IMR-90 (cell line): ENCODE measurements around the gene ITGA5. TPM values are rescaled to one million over a fixed set of nuclear protein-coding genes. Genes with fewer than 3 reads are reported as not detected.

Experiments used
- ATAC-seq: fragments of 200-7000 bp; cut with Tn5 transposase; 2 replicates; pipeline ENCODE4 v1.9.1; 2020; ENCODE audit warnings: low read depth, mild to moderate bottlenecking, moderate library complexity
- BruUV-seq: library from RNA; stranded (reverse); fragments of 400-500 nt; replicated peaks from 2 replicates; lab custom pipeline; 2021; lab: Mats Ljungman, UMichigan
- CTCF ChIA-PET: fragments of 300-600 bp; formaldehyde crosslinking; extraction: SDS; loops from one replicate; lab custom pipeline; 2021; ENCODE audit warnings: antibody characterized with exemption; lab: Yijun Ruan, JAX
- POLR2A ChIA-PET: fragments of 300-600 bp; sonication (Branson Sonifier 250); formaldehyde crosslinking; loops from one replicate; lab custom pipeline; 2022; ENCODE audit warnings: antibody characterized with exemption; ENCODE audit not compliant: unreplicated experiment; lab: Charles Lee
- DNase-seq: peaks from one replicate; pipeline ENCODE4 v3.0.0; 2013
- H2AFZ ChIP-seq: replicated peaks from 2 replicates; pipeline ENCODE3; 2013; ENCODE audit warnings: low read length, mild to moderate bottlenecking; ENCODE audit not compliant: poor library complexity
- H2AK5ac ChIP-seq: 2 replicates; pipeline ENCODE4 v1.6.1; 2013; ENCODE audit warnings: low read depth, low read length, inconsistent platforms
- H2AK9ac ChIP-seq: replicated peaks from 2 replicates; pipeline ENCODE3; 2013; ENCODE audit warnings: mild to moderate bottlenecking, low read depth, low read length, moderate library complexity; ENCODE audit not compliant: poor library complexity
- H2BK120ac ChIP-seq: 2 replicates; pipeline ENCODE4 v1.6.1; 2013; ENCODE audit warnings: low read depth, low read length, inconsistent platforms
- H2BK15ac ChIP-seq: 3 replicates; pipeline ENCODE4 v1.6.1; 2013; ENCODE audit warnings: low read depth, low read length, inconsistent platforms
- H2BK20ac ChIP-seq: 2 replicates; pipeline ENCODE4 v1.6.1; 2013; ENCODE audit warnings: low read depth, mild to moderate bottlenecking, inconsistent platforms, low read length, moderate library complexity
- H2BK5ac ChIP-seq: 2 replicates; pipeline ENCODE4 v1.6.1; 2013; ENCODE audit warnings: mild to moderate bottlenecking, low read depth, low read length, inconsistent platforms; ENCODE audit not compliant: poor library complexity, severe bottlenecking
- H3K14ac ChIP-seq: replicated peaks from 2 replicates; pipeline ENCODE4 v1.6.1; 2013; ENCODE audit warnings: low read depth, low read length, inconsistent platforms
- H3K18ac ChIP-seq: 2 replicates; pipeline ENCODE4 v1.6.1; 2013; ENCODE audit warnings: low read depth, low read length, control low read depth
- H3K23ac ChIP-seq: 2 replicates; pipeline ENCODE4 v1.6.1; 2013; ENCODE audit warnings: low read depth, low read length, inconsistent platforms
- H3K27ac ChIP-seq: 2 replicates; pipeline ENCODE4 v1.5.1; 2013; ENCODE audit warnings: mild to moderate bottlenecking, control low read depth, low read length; ENCODE audit not compliant: insufficient read depth
- H3K27me3 ChIP-seq: 2 replicates; pipeline ENCODE4 v1.6.1; 2013; ENCODE audit warnings: low read length; ENCODE audit not compliant: control insufficient read depth, insufficient read depth
- H3K36me3 ChIP-seq: 2 replicates; pipeline ENCODE4 v1.6.1; 2013; ENCODE audit warnings: low read length, mixed read lengths; ENCODE audit not compliant: control insufficient read depth, insufficient read depth
- H3K4ac ChIP-seq: 2 replicates; pipeline ENCODE4 v1.6.1; 2013; ENCODE audit warnings: low read depth, low read length, inconsistent platforms
- H3K4me1 ChIP-seq: 2 replicates; pipeline ENCODE4 v1.6.1; 2013; ENCODE audit warnings: low read length, mixed read lengths; ENCODE audit not compliant: control insufficient read depth, insufficient read depth
- H3K4me2 ChIP-seq: 2 replicates; pipeline ENCODE4 v1.6.1; 2013; ENCODE audit warnings: low read depth, mild to moderate bottlenecking, control low read depth, low read length, moderate library complexity
- H3K4me3 ChIP-seq: 2 replicates; pipeline ENCODE4 v1.5.1; 2013; ENCODE audit warnings: low read depth, mild to moderate bottlenecking, control low read depth, low read length, moderate library complexity; ENCODE audit not compliant: insufficient read depth
- H3K56ac ChIP-seq: 2 replicates; pipeline ENCODE4 v1.6.1; 2013; ENCODE audit warnings: low read length, inconsistent platforms; ENCODE audit not compliant: insufficient read depth; ENCODE audit errors: extremely low read depth
- H3K79me1 ChIP-seq, 2 experiments: 2 replicates each; pipeline ENCODE4 v1.6.1; 2013; ENCODE audit warnings: low read length in 2 of 2, inconsistent platforms in 1 of 2, low read depth in 1 of 2
- H3K9ac ChIP-seq: 2 replicates; pipeline ENCODE4 v1.6.1; 2013; ENCODE audit warnings: low read depth, low read length, control low read depth
- H3K9me1 ChIP-seq: 2 replicates; pipeline ENCODE4 v1.6.1; 2013; ENCODE audit warnings: low read length, inconsistent platforms; ENCODE audit not compliant: insufficient read depth
- H3K9me3 ChIP-seq: 2 replicates; pipeline ENCODE4 v1.6.1; 2013; ENCODE audit warnings: low read length; ENCODE audit not compliant: control insufficient read depth, insufficient read depth
- H4K20me1 ChIP-seq: 2 replicates; pipeline ENCODE4 v1.6.1; 2013; ENCODE audit warnings: low read length, inconsistent platforms; ENCODE audit not compliant: insufficient read depth
- H4K5ac ChIP-seq: 2 replicates; pipeline ENCODE4 v1.6.1; 2013; ENCODE audit warnings: mild to moderate bottlenecking, low read depth, low read length, control low read depth
- H4K8ac ChIP-seq, 2 experiments: 2 replicates each; pipeline ENCODE4 v1.6.1; 2013; ENCODE audit warnings: low read depth in 2 of 2, low read length in 2 of 2, control low read depth in 1 of 2, inconsistent platforms in 1 of 2
- H4K91ac ChIP-seq: 2 replicates; pipeline ENCODE4 v1.6.1; 2013; ENCODE audit warnings: low read depth, low read length, inconsistent platforms; ENCODE audit not compliant: insufficient read depth
- FOS ChIP-seq: fragments of 150-350 bp; IDR thresholded peaks from 2 replicates; pipeline ENCODE4 v1.6.1; 2016; ENCODE audit warnings: low read depth, low read length
- MAZ ChIP-seq: IDR thresholded peaks from 2 replicates; pipeline ENCODE4 v1.6.1; 2012; ENCODE audit warnings: low read depth, mild to moderate bottlenecking, low read length, improper control_type of control experiment, moderate library complexity, borderline replicate concordance
- NFE2L2 ChIP-seq: fragments of 150-350 bp; IDR thresholded peaks from 2 replicates; pipeline ENCODE4 v1.6.1; 2016; ENCODE audit warnings: low read depth, mild to moderate bottlenecking, low read length
- SMC3 ChIP-seq: fragments of 150-350 bp; IDR thresholded peaks from 2 replicates; pipeline ENCODE4 v1.6.1; 2016; ENCODE audit warnings: low read depth, mild to moderate bottlenecking, antibody characterized with exemption, low read length, moderate library complexity
- WGBS, 2 experiments: methylation state at CpG; one replicate each; pipeline versions ENCODE4 v1.1.5 to v1.1.7; 2013; ENCODE audit warnings: missing lambda C conversion rate in 2 of 2; ENCODE audit not compliant: insufficient read length in 1 of 2; ENCODE audit errors: extremely low coverage in 2 of 2; 5-methylcytosine and 5-hydroxymethylcytosine counted together
- dilution Hi-C: fragments of 300-500 bp; cut with HindIII; formaldehyde crosslinking; loops from one replicate; pipeline ENCODE4 v1.14.3; 2018; ENCODE audit warnings: low sequenced_read_pairs; ENCODE audit not compliant: unreplicated experiment
- in situ Hi-C: fragments of 300-500 bp; cut with MboI; formaldehyde crosslinking; loops from 3 replicates; pipeline ENCODE4 v1.14.3; 2019; ENCODE audit warnings: low sequenced_read_pairs, inconsistent platforms, mixed read lengths
- intact Hi-C: fragments of 100-400 bp; cut with micrococcal nuclease; formaldehyde crosslinking; loops from 2 replicates; pipeline ENCODE4 v1.10.0; 2022
- polyA plus RNA-seq, 3 experiments: library from polyadenylated mRNA; depleted of rRNA; stranded (reverse); fragments of >200 nt; gene quantifications; 2 replicates each; pipeline ENCODE4 v1.2.3, GENCODE V29; 2012; ENCODE audit warnings: low replicate concordance in 1 of 3
- total RNA-seq: library from RNA; depleted of rRNA; stranded (reverse); fragments of >200 nt; gene quantifications from 2 replicates; pipeline ENCODE4 v1.2.3, GENCODE V29; 2012

Gene ITGA5
- total and polyA plus RNA-seq, 2 of the 4 experiments (the other 2 are of a cell fraction): 159 to 259 TPM

DNA sequence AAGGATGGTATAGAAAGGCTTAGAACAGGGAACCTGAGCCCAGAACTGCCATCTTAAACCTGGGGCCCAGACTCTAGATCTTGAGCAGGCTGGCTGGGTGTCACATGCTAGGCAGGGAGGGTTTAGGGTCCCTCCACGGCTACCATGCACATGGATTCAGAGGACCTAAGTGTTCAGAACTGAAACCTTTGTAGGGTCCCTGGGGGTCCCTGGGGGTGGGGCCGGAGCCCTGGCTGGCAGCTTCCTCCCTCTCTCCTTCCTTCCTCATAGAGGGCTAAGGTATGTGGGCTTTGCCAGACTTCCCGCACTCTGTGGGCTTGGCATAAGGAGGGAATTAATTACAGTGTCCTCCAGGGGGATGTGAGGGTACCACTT is 29.9 kb downstream of the ITGA5 start:
- in situ Hi-C loops: no loop called here
- no peak overlapping the region for H2AK5ac ChIP-seq
- no peak overlapping the region for H3K4me3 ChIP-seq
- TF ChIP-seq FOS: no peak
- TF ChIP-seq MAZ: no peak
- no peak for TF ChIP-seq SMC3
- no peak for TF ChIP-seq NFE2L2
- H3K36me3 ChIP-seq: peaks cover 17% of the 10 kb centered on the region
- H2AK9ac ChIP-seq: no peak overlapping the region
- WGBS, 2 experiments: no CpG with 5 or more reads among the region's 3 CpGs
- ATAC-seq (no peak), DNase-seq (no peak)
- no peak overlapping the region for H4K5ac ChIP-seq
- peaks cover 0 to 4% of the 10 kb centered on the region in 2 experiments; a peak in 2 of 4 replicates for H3K79me1 ChIP-seq
- H3K9me3 ChIP-seq: no peaks in the 10 kb centered on the region
- intact Hi-C loops: no loop called here
- H2BK120ac ChIP-seq: no peak overlapping the region
- no peak overlapping the region for H3K18ac ChIP-seq
- H2BK15ac ChIP-seq: no peak overlapping the region
- H4K20me1 ChIP-seq: peaks cover 9% of the 10 kb centered on the region
- dilution Hi-C loops: no loop called here
- ChIA-PET POLR2A (no interaction called here), CTCF (no interaction called here)
- BruUV-seq: no TSS peak
- no peak overlapping the region for H3K23ac ChIP-seq
- no peak overlapping the region for H3K56ac ChIP-seq
- no peak overlapping the region for H2BK20ac ChIP-seq
- no peak overlapping the region for H3K27ac ChIP-seq
- H3K9me1 ChIP-seq: no peaks in the 10 kb centered on the region; the same call in 1 of the 2 replicates
- no peaks in the 10 kb centered on the region for H3K27me3 ChIP-seq
- H2BK5ac ChIP-seq: no peak overlapping the region
- no peak overlapping the region for H4K8ac ChIP-seq
- no peak overlapping the region for H2AFZ ChIP-seq
- H3K4ac ChIP-seq: no peak overlapping the region
- no peak overlapping the region for H3K14ac ChIP-seq
- H4K91ac ChIP-seq: no peak overlapping the region
- H3K4me1 ChIP-seq: peaks cover 11% of the 10 kb centered on the region
- H3K9ac ChIP-seq: no peak overlapping the region
- no peak overlapping the region for H3K4me2 ChIP-seq
